ENCODE measurements around the gene SLC17A4.
A peak's percentile ranks its signal among the peaks of the same experiment; 100 is the strongest.

The SLC17A4 gene

DNA sequence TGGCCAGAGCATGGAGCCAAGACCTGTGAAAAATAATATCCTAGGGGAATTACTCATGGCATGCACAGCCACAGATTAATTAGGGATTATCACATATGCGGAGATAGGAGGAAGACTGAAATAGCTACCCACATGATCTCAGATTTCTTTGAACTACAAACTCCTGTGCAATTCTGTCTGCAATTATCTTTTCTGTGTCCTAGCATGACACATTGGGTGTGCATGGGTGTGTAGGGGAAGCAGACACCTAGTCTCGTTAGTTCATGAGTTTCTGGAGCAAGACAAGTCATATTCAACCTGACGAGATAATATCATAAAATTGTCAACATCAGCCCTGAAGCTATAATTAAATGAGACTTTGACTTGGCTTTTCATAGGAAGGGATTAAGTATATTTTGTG lies 3.6 kb upstream of the SLC17A4 start:
- no peak overlapping the region for H3K4me3 ChIP-seq (ENCODE audit: low read depth, low read length)
- TF ChIP-seq, protein P1, sequence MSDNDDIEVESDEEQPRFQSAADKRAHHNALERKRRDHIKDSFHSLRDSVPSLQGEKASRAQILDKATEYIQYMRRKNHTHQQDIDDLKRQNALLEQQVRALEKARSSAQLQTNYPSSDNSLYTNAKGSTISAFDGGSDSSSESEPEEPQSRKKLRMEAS (IDR thresholded peaks at IDR 0.05; ENCODE audit: low read depth, low read length): no peak
- TF ChIP-seq POLR2A (IDR thresholded peaks at IDR 0.05; ENCODE audit: extremely low read depth, insufficient read length) (no peak), MYC (IDR thresholded peaks at IDR 0.05; ENCODE audit: low read depth, low read length) (no peak)
- TF ChIP-seq, protein P2, sequence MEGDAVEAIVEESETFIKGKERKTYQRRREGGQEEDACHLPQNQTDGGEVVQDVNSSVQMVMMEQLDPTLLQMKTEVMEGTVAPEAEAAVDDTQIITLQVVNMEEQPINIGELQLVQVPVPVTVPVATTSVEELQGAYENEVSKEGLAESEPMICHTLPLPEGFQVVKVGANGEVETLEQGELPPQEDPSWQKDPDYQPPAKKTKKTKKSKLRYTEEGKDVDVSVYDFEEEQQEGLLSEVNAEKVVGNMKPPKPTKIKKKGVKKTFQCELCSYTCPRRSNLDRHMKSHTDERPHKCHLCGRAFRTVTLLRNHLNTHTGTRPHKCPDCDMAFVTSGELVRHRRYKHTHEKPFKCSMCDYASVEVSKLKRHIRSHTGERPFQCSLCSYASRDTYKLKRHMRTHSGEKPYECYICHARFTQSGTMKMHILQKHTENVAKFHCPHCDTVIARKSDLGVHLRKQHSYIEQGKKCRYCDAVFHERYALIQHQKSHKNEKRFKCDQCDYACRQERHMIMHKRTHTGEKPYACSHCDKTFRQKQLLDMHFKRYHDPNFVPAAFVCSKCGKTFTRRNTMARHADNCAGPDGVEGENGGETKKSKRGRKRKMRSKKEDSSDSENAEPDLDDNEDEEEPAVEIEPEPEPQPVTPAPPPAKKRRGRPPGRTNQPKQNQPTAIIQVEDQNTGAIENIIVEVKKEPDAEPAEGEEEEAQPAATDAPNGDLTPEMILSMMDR (IDR thresholded peaks at IDR 0.05; ENCODE audit: low read depth, low read length): no peak
- no peak for DNase-seq (ENCODE audit: low read depth)

DNA sequence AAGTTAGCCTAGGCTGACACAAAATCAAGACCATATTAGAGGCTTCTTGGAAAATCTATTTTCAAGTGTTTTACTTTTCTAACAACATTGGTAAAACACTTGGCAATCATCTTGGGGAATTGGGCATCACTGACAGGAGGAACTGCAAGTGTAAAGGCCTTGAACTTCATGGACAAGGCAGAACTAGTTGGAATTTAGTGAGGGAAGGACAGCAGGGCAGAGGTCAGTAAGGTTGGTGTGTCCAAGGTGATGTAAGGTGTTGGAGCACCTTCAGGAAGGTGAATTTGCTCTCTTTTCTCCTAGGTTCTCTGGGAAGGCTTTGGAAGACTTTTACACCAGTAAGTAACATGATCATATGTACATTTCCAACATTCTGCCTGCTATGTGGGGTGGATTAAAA lies 1.5 kb upstream of the SLC17A4 start:
- H3K4me3 ChIP-seq (ENCODE audit: low read depth, low read length): no peak overlapping the region
- DNase-seq (ENCODE audit: low read depth): no peak
- no peak for TF ChIP-seq MYC (IDR thresholded peaks at IDR 0.05; ENCODE audit: low read depth, low read length)
- TF ChIP-seq, protein P2 (IDR thresholded peaks at IDR 0.05; ENCODE audit: low read depth, low read length): no peak
- TF ChIP-seq, protein P1 (IDR thresholded peaks at IDR 0.05; ENCODE audit: low read depth, low read length): no peak
- no peak for TF ChIP-seq POLR2A (IDR thresholded peaks at IDR 0.05; ENCODE audit: extremely low read depth, insufficient read length)

DNA sequence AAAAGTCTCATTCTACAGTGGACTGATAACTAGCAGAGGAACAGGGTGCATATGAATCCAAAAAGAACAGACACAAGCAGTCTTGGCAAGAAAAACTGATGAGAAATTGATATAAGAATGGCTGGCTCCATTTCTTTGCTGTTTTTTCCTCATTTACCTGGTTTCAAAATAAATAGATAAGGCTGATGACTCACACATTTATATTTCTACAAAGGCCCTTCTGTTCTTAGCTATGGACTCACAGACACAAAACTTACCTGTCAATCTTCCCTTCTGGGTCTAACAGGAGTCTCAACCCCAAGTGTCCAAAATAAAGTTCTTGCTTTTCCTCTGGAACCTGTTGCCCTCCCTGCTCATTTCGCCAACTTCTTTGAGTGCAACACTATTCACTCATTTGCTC lies 941 bp downstream of the SLC17A4 start:
- no peak for DNase-seq (ENCODE audit: low read depth)
- no peak overlapping the region for H3K4me3 ChIP-seq (ENCODE audit: low read depth, low read length)
- TF ChIP-seq POLR2A (IDR thresholded peaks at IDR 0.05; ENCODE audit: extremely low read depth, insufficient read length): no peak
- TF ChIP-seq, protein P1 (IDR thresholded peaks at IDR 0.05; ENCODE audit: low read depth, low read length): no peak
- TF ChIP-seq, protein P2 (IDR thresholded peaks at IDR 0.05; ENCODE audit: low read depth, low read length): no peak
- TF ChIP-seq MYC (IDR thresholded peaks at IDR 0.05; ENCODE audit: low read depth, low read length): no peak

DNA sequence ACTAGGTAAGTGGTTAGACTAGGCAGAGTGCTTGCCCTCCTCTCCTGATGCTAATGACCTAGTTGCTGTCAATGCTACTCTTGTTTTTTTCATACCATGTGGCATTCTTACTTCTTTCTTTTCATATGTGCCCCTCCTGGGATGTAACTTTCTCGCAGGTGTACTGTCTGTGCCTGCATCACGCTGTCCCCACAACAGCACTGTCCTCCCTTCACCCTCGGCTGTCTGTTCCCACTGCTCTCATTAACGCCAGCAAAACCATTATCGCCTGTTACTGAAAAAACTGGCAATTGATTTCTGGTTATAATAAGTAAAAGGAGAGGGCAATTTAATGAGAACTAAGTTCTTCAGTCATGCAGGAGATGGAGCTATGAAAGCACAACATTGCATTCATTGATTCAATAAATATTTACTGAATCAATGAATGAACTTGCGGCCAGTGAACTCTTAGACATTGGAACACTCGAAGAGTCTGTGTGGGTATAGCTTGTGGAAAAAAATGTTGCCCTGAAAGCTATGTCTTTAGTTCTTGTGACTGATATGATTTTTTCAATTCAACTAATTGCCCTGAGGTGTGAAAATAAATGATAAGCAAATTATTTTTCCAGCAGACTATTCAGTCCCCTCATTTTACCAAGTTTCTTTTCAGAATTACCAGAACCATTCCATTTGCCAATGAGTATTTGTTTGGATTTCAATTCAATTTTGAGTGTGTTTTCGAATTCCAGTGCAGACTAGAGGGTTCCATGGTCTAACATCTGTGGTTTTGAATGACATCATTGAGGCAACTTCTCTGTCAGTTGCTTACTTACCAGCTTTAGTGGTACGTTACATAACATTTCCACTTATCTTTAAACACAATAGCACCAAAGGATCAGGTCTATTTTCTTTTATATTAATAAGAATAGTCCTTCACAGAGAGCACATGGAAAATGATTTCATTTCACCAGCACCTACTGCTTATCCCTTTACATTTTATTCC lies 2.1 kb downstream of the SLC17A4 start:
- TF ChIP-seq MYC (IDR thresholded peaks at IDR 0.05; ENCODE audit: low read depth, low read length) (no peak), POLR2A (IDR thresholded peaks at IDR 0.05; ENCODE audit: extremely low read depth, insufficient read length) (no peak)
- TF ChIP-seq, protein P1 (IDR thresholded peaks at IDR 0.05; ENCODE audit: low read depth, low read length): 0 out of 2 replicates have a peak, but pooled peaks have one; percentile 8
- no peak overlapping the region for H3K4me3 ChIP-seq (ENCODE audit: low read depth, low read length)
- DNase-seq (ENCODE audit: low read depth): peak; percentile 38

DNA sequence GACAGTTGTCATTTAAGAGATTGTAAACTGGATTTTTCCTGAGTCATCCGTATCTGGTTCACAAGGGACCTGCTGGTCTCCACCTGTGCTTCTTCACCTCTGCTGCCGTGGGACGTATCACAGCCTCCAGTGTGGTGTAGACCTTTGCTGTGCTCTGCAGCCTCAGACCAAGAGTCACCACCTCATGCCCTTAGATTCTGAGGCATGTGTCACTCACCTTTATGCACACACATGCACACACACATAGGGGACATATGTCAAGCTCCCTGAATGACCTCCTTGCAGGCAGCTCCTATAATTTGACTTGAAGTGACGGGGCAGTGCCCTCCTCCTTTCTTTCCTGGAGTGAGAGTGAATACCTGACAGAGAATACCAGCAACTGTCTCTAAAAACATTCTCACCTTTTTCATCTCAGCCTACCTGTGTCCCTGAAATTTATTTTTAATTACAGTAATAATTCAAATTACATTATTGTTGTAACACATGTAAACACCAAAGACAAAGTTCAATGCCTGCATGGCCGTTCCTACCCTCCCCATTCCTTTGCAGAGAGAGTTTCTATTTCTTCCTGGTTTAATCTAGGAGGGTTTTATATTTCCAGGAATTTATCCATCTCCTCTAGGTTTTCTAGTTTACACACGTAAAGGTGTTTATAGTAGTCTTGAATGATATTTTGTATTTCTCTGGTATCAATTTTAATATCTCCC lies 3.5 kb downstream of the SLC17A4 start:
- DNase-seq (ENCODE audit: low read depth): no peak
- no peak overlapping the region for H3K4me3 ChIP-seq (ENCODE audit: low read depth, low read length)

DNA sequence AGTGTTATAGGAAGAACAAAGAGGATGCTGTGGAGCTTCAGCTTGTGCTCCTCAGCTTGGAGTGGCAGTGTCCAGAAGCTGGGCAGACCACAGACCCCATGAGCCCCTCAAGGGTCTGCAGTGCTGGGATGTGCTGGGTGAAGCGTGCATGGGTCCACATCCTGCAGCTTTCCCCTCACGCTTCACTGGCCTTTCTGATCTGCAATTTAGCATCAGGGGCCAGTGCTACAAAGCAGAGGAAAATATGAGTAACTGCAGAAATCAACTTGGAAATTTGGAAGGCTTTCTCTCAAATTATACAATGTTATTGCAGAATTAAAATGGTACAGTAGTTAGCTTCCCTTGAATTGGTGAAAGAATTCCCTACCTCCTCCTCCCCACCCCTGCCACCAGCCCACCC lies 10.1 kb downstream of the SLC17A4 start:
- no peak for DNase-seq (ENCODE audit: low read depth)
- TF ChIP-seq POLR2A (IDR thresholded peaks at IDR 0.05; ENCODE audit: extremely low read depth, insufficient read length) (no peak), MYC (IDR thresholded peaks at IDR 0.05; ENCODE audit: low read depth, low read length) (no peak)
- TF ChIP-seq, protein P1 (IDR thresholded peaks at IDR 0.05; ENCODE audit: low read depth, low read length): no peak
- TF ChIP-seq, protein P2 (IDR thresholded peaks at IDR 0.05; ENCODE audit: low read depth, low read length): no peak
- no peak overlapping the region for H3K4me3 ChIP-seq (ENCODE audit: low read depth, low read length)

More for the DNA sequence above, 3.5 kb downstream of the SLC17A4 start:
- no peak for TF ChIP-seq MYC (IDR thresholded peaks at IDR 0.05; ENCODE audit: low read depth, low read length)
- no peak for TF ChIP-seq POLR2A (IDR thresholded peaks at IDR 0.05; ENCODE audit: extremely low read depth, insufficient read length)
